HG03460 (cell line): ENCODE data around the gene ACSS1.

Experiments
- ATAC-seq: cut with Tn5 transposase; IDR thresholded peaks from one replicate; pipeline ENCODE4 v1.9.1; 2021; ENCODE audit not compliant: unreplicated experiment

ACSS1 gene

GRCh38 chr20:24980291-24981053 is 77.5 kb downstream of the ACSS1 start:
- no peak for ATAC-seq

- no peak for ATAC-seq
Observed at GRCh38 chr20:24979036-24979960, 78.6 kb downstream of the ACSS1 start.

- no peak for ATAC-seq
Observed at GRCh38 chr20:24978513-24978912, 79.4 kb downstream of the ACSS1 start.

GRCh38 chr20:24977797-24978196 is 80.1 kb downstream of the ACSS1 start:
- no peak for ATAC-seq

GRCh38 chr20:24977336-24977735 is 80.6 kb downstream of the ACSS1 start:
- no peak for ATAC-seq

- ATAC-seq, result no peak
Observed at GRCh38 chr20:24972341-24972740, 85.6 kb downstream of the ACSS1 start.

- no peak for ATAC-seq
Observed at GRCh38 chr20:24971376-24972101, 86.4 kb downstream of the ACSS1 start.

GRCh38 chr20:24970754-24971153 is 87.2 kb downstream of the ACSS1 start:
- ATAC-seq, result no peak

- no peak for ATAC-seq
Observed at GRCh38 chr20:24970030-24970553, 87.8 kb downstream of the ACSS1 start.

GRCh38 chr20:24969186-24970029 is 88.5 kb downstream of the ACSS1 start:
- no peak for ATAC-seq

GRCh38 chr20:24968278-24968800 is 89.6 kb downstream of the ACSS1 start:
- no peak for ATAC-seq

- ATAC-seq, result no peak
Observed at GRCh38 chr20:24966317-24967012, 91.5 kb downstream of the ACSS1 start.

GRCh38 chr20:24965065-24965919 is 92.6 kb downstream of the ACSS1 start:
- no peak for ATAC-seq

- ATAC-seq, result no peak
Observed at GRCh38 chr20:24964506-24964840, 93.5 kb downstream of the ACSS1 start.

GRCh38 chr20:24963672-24964505 is 94.0 kb downstream of the ACSS1 start:
- ATAC-seq, result no peak

- ATAC-seq, result no peak
Observed at GRCh38 chr20:24962510-24962909, 95.4 kb downstream of the ACSS1 start.

- ATAC-seq, result no peak
Observed at GRCh38 chr20:24962182-24962492, 95.8 kb downstream of the ACSS1 start.
